GM12864 (cell line): ENCODE measurements around the gene STRN4.
"Not testable (repeated sequence)": the region's sequence is repeated elsewhere in the genome, so short reads cannot be mapped to it uniquely, and the experiment has no call there.

ENCODE experiments used
- DNase-seq: peaks from one replicate; pipeline ENCODE4 v3.0.0-alpha.2; 2011; ENCODE audit warnings: low read depth
- H3K4me3 ChIP-seq: 2 replicates; pipeline ENCODE4 v1.5.1; 2011; ENCODE audit warnings: mild to moderate bottlenecking, low read depth, low read length, control low read depth
- CTCF ChIP-seq: IDR thresholded peaks from 2 replicates; pipeline ENCODE4 v1.5.1; 2011; ENCODE audit warnings: low read depth, mild to moderate bottlenecking, moderate library complexity, low read length, control low read depth, inconsistent platforms; ENCODE audit errors: missing control alignments

Gene STRN4

GRCh38 chr19:46766569-46767317, 20.5 kb upstream of the STRN4 start:
- no peak overlapping the region for H3K4me3 ChIP-seq
- DNase-seq, result no peak

GRCh38 chr19:46764817-46765291, 18.6 kb upstream of the STRN4 start:
- no peak for DNase-seq
- H3K4me3 ChIP-seq, result no peak overlapping the region
- no peak for TF ChIP-seq CTCF

More at GRCh38 chr19:46766569-46767317, 20.5 kb upstream of the STRN4 start:
- TF ChIP-seq CTCF, result peak; percentile 91

- no peak for DNase-seq
- no peak for TF ChIP-seq CTCF
- H3K4me3 ChIP-seq, result no peak overlapping the region
Observed at GRCh38 chr19:46762245-46762890, 16.1 kb upstream of the STRN4 start.

- TF ChIP-seq CTCF, result no peak
- no peak overlapping the region for H3K4me3 ChIP-seq
- no peak for DNase-seq
Observed at GRCh38 chr19:46761418-46761831, 15.2 kb upstream of the STRN4 start.

- not testable (repeated sequence) for H3K4me3 ChIP-seq, DNase-seq
Observed at GRCh38 chr19:46760897-46761296, 14.6 kb upstream of the STRN4 start.

DNA sequence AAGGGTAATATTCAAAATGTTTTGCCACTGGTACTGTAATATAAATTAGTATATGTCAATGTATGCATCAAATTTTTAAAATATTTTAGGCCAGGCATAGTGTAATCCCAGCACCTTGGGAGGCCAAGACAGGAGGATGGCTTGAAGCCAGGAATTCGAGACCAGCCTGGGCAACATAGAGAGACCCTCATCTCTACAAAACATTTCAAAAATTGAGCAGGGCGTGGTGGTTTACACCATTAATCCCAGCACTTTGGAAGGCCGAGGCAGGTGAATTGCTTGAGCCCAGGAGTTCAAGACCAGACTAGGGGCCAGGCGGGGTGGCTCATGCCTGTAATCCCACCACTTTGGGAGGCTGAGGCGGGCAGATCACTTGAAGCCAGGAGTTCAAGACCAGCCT, 14.1 kb upstream of the STRN4 start:
- DNase-seq, result no peak
- TF ChIP-seq CTCF, result no peak
- no peak overlapping the region for H3K4me3 ChIP-seq

GRCh38 chr19:46759817-46760333, 13.6 kb upstream of the STRN4 start:
- TF ChIP-seq CTCF, result no peak
- H3K4me3 ChIP-seq, result no peak overlapping the region
- no peak for DNase-seq
